Activated CD8-positive, alpha-beta memory T cell treated with anti-CD3 and anti-CD28 coated beads, Interleukin-2, amount 10 ng/mL, durations not matched to agents 7 days and 5 days (primary cell): ENCODE measurements around the gene IER2. TPM values are rescaled to one million over a fixed set of nuclear protein-coding genes. Genes with fewer than 3 reads are reported as not detected.
"Not testable (repeated sequence)": the region's sequence is repeated elsewhere in the genome, so short reads cannot be mapped to it uniquely, and the experiment has no call there.

ENCODE experiments used
- ATAC-seq: fragments of 150-1000 bp; cut with Tn5 transposase; one replicate; pipeline ENCODE4 v1.10.0; 2021; ENCODE audit warnings: moderate library complexity
- CTCF ChIA-PET: fragments of 350-600 bp; sonication (Branson Sonifier 250); formaldehyde crosslinking; loops from one replicate; lab custom pipeline; 2021; ENCODE audit warnings: antibody characterized with exemption; lab: Charles Lee
- DNase-seq: peaks from one replicate; pipeline ENCODE4 v3.0.0-alpha.2; 2020
- H3K27ac Mint-ChIP-seq: one replicate; pipeline ENCODE4 v1.8.0; 2021; ENCODE audit warnings: mild to moderate bottlenecking, mixed read lengths
- H3K27me3 Mint-ChIP-seq: one replicate; pipeline ENCODE4 v1.8.0; 2021; ENCODE audit warnings: mixed read lengths
- H3K36me3 Mint-ChIP-seq: one replicate; pipeline ENCODE4 v1.8.0; 2021; ENCODE audit warnings: mild to moderate bottlenecking, mixed read lengths
- H3K4me1 Mint-ChIP-seq: one replicate; pipeline ENCODE4 v1.8.0; 2021; ENCODE audit warnings: mixed read lengths
- H3K4me3 Mint-ChIP-seq: one replicate; pipeline ENCODE4 v1.8.0; 2021; ENCODE audit warnings: mild to moderate bottlenecking, moderate library complexity, mixed read lengths
- H3K9me3 Mint-ChIP-seq: one replicate; pipeline ENCODE4 v1.8.0; 2022; ENCODE audit warnings: low read depth, mixed read lengths
- total RNA-seq, 2 experiments: library from RNA; stranded (reverse); gene quantifications; one replicate each; pipeline ENCODE4 v1.2.3, GENCODE V29; 2021

The IER2 gene
- total RNA-seq, 2 experiments from 2014 or later, result 148 to 209 TPM

GRCh38 chr19:13137290-13137794 is 12.9 kb upstream of the IER2 start:
- peaks cover 20% of the 10 kb centered on the region for H3K36me3 Mint-ChIP-seq

GRCh38 chr19:13138171-13138915 is 11.9 kb upstream of the IER2 start:
- DNase-seq (no peak), ATAC-seq (no peak)
- H3K9me3 Mint-ChIP-seq, result no peaks in the 10 kb centered on the region
- H3K27ac Mint-ChIP-seq, result no peak overlapping the region
- CTCF ChIA-PET, result no interaction called here
- H3K27me3 Mint-ChIP-seq, result no peaks in the 10 kb centered on the region
- H3K4me1 Mint-ChIP-seq, result peaks cover 7% of the 10 kb centered on the region
- no peak overlapping the region for H3K4me3 Mint-ChIP-seq
- peaks cover 20% of the 10 kb centered on the region for H3K36me3 Mint-ChIP-seq

More at GRCh38 chr19:13137290-13137794, 12.9 kb upstream of the IER2 start:
- CTCF ChIA-PET, result interaction anchor here (1.4 kb wide), 1 partner anchor 172 kb away, joined by 3 read pairs; no protein-coding TSS in a partner anchor
- peaks cover 17% of the 10 kb centered on the region for H3K4me1 Mint-ChIP-seq
- no peak overlapping the region for H3K4me3 Mint-ChIP-seq
- no peak for ATAC-seq
- H3K27ac Mint-ChIP-seq, result no peak overlapping the region
- H3K9me3 Mint-ChIP-seq, result no peaks in the 10 kb centered on the region
- no peak for DNase-seq
- H3K27me3 Mint-ChIP-seq, result no peaks in the 10 kb centered on the region

DNA sequence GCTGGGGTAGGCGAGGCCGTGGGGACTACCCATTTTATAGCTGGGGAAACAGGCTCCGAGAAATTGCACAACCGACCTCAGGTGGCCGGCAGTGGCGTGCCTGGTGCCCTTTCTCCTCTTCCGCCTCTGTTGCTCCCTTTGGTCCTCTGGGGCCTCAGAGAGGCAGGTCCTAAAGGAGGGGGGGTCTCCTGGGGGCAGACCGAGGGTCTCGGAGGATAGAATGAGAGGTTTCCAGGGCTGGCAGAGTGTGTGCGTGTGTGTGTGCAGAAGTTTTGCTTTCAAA is 11.4 kb upstream of the IER2 start:
- CTCF ChIA-PET, result no interaction called here
- H3K27me3 Mint-ChIP-seq, result no peaks in the 10 kb centered on the region
- no peak overlapping the region for H3K4me3 Mint-ChIP-seq
- H3K9me3 Mint-ChIP-seq, result no peaks in the 10 kb centered on the region
- H3K4me1 Mint-ChIP-seq, result peaks cover 2% of the 10 kb centered on the region
- H3K36me3 Mint-ChIP-seq, result peaks cover 20% of the 10 kb centered on the region
- DNase-seq (no peak), ATAC-seq (no peak)
- no peak overlapping the region for H3K27ac Mint-ChIP-seq

DNA sequence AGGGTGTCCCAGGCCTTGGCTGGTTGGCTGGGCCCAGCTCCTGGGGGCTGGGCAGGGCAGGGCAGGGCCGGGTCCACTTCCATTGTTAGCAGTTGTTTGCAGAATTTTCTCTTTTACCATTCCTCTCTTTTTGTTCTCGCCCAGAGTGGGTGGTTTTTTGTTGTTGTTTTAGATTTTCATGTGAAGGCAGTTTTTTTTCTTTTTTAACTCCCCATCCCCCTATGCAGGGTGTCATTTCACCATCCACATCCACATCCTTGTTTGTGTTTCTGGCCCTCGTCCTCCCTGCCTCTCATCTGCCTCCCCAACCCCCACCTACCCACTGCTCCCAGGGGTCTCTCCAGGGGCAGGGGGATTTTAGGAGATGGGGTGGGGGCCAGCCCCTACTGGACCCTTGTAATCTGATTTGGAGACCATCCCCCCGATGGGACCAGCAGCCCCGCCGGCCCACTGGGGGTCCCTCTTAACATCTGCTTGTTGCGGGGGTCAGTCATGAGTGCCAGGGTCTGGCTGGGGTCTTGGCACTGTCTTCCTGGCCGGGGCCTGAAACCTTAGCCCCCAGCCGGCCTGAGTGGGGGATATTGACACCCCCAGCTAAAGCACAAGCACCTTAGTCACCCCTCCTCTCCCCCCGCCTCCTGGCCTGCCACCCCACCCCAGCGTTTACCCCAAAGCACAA is 10.4 kb upstream of the IER2 start:
- DNase-seq, result no peak
- CTCF ChIA-PET, result no interaction called here
- Mint-ChIP-seq H3K4me3 (no peak overlapping the region), H3K4me1 (peaks cover 2% of the 10 kb centered on the region), H3K27me3 (no peaks in the 10 kb centered on the region), H3K27ac (no peak overlapping the region), H3K36me3 (peaks cover 20% of the 10 kb centered on the region), H3K9me3 (no peaks in the 10 kb centered on the region)
- peak; percentile 38 for ATAC-seq

DNA sequence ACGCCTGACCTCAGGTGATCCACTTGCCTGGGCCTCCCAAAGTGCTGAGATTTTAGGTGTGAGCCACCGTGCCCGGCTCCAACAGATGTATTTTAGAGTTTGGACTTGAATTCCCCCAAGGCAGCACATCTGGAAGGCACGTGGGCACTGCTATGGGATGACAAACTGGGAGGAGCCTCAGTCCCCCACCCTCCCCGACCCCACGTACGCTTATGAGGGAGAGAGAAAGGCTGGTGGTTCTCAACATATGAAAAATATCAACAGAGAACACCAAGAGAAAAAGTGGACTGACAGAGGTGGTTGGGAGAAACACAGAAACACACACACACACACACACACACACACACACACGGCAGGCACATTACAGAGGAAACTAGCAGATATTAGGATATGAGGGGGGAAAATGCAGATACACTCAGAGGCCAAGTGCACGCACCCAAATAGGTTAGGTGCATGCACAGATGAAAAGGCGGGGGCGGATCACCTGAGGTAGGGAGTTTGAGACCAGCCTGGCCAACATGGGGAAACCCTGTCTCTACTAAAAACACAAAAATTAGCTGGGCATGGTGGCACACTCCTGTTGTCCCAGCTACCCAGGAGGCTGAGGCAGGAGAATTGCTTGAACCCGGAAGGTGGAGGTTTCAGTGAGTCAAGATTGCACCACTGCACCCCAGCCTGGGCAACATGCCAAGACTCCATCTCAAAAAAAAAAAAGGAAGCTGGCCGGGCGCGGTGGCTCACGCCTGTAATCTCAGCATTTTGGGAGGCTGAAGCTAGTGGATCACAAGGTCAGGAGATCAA is 3.2 kb upstream of the IER2 start:
- CTCF ChIA-PET, result interaction anchor here (0.7 to 0.9 kb wide), 2 partner anchors 121 to 181 kb away, joined by 3 read pairs; no protein-coding TSS in a partner anchor
- no peak overlapping the region for H3K4me3 Mint-ChIP-seq
- H3K9me3 Mint-ChIP-seq, result no peaks in the 10 kb centered on the region
- ATAC-seq (no peak), DNase-seq (no peak)
- peaks cover 7% of the 10 kb centered on the region for H3K36me3 Mint-ChIP-seq
- H3K27me3 Mint-ChIP-seq, result no peaks in the 10 kb centered on the region
- peaks cover 18% of the 10 kb centered on the region for H3K4me1 Mint-ChIP-seq
- no peak overlapping the region for H3K27ac Mint-ChIP-seq

GRCh38 chr19:13149173-13149627 is 1.0 kb upstream of the IER2 start:
- H3K9me3 Mint-ChIP-seq, ATAC-seq, H3K27me3 Mint-ChIP-seq, DNase-seq: not testable (repeated sequence)
- H3K4me3 Mint-ChIP-seq, result peak overlapping the region; percentile 96
- peaks cover 16% of the 10 kb centered on the region for H3K4me1 Mint-ChIP-seq
- CTCF ChIA-PET, result interaction anchor here (0.5 to 2.6 kb wide), 11 partner anchors 9 to 184 kb away, joined by 3 to 12 read pairs (median 6); partner anchors contain the start of gene NACC1
- H3K36me3 Mint-ChIP-seq, result peaks cover 17% of the 10 kb centered on the region
- peak overlapping the region; percentile 91 for H3K27ac Mint-ChIP-seq

GRCh38 chr19:13149628-13150186 is 504 bp upstream of the IER2 start:
- H3K27ac Mint-ChIP-seq, result peak overlapping the region; percentile 91
- DNase-seq (peak; percentile 67), ATAC-seq (peak; percentile 2)
- H3K27me3 Mint-ChIP-seq, result no peaks in the 10 kb centered on the region
- H3K9me3 Mint-ChIP-seq, result no peaks in the 10 kb centered on the region
- H3K36me3 Mint-ChIP-seq, result peaks cover 23% of the 10 kb centered on the region
- peak overlapping the region; percentile 96 for H3K4me3 Mint-ChIP-seq
- CTCF ChIA-PET, result interaction anchor here (0.5 to 2.6 kb wide), 15 partner anchors 9 to 1185 kb away, joined by 3 to 12 read pairs (median 5); partner anchors contain the start of genes NACC1 and ZNF763
- peaks cover 16% of the 10 kb centered on the region for H3K4me1 Mint-ChIP-seq

GRCh38 chr19:13150931-13151604 is 857 bp downstream of the IER2 start:
- Mint-ChIP-seq H3K4me1 (peaks cover 21% of the 10 kb centered on the region), H3K4me3 (peak overlapping the region; percentile 96), H3K9me3 (no peaks in the 10 kb centered on the region), H3K36me3 (peaks cover 28% of the 10 kb centered on the region), H3K27ac (peak overlapping the region; percentile 91), H3K27me3 (no peaks in the 10 kb centered on the region)
- DNase-seq, result peak; percentile 61
- CTCF ChIA-PET, result interaction anchor here (0.8 to 2.6 kb wide), 7 partner anchors 20 to 186 kb away, joined by 3 to 12 read pairs (median 7); partner anchors contain the start of gene NACC1
- ATAC-seq, result peak; percentile 1

GRCh38 chr19:13151605-13152355 is 1.6 kb downstream of the IER2 start:
- peaks cover 28% of the 10 kb centered on the region for H3K4me1 Mint-ChIP-seq
- DNase-seq (peak; percentile 98), ATAC-seq (peak; percentile 50)
- H3K27ac Mint-ChIP-seq, result peak overlapping the region; percentile 100
- no peaks in the 10 kb centered on the region for H3K9me3 Mint-ChIP-seq
- H3K4me3 Mint-ChIP-seq, result peak overlapping the region; percentile 96
- peaks cover 28% of the 10 kb centered on the region for H3K36me3 Mint-ChIP-seq
- H3K27me3 Mint-ChIP-seq, result no peaks in the 10 kb centered on the region
- CTCF ChIA-PET, result interaction anchor here (0.6 to 2.0 kb wide), 14 partner anchors 12 to 357 kb away, joined by 3 to 26 read pairs (median 4); partner anchors contain the start of gene NACC1

- ATAC-seq (peak; percentile 2), DNase-seq (no peak)
- Mint-ChIP-seq H3K27ac (peak overlapping the region; percentile 100), H3K4me1 (peaks cover 32% of the 10 kb centered on the region), H3K4me3 (peak overlapping the region; percentile 96), H3K36me3 (peaks cover 26% of the 10 kb centered on the region), H3K9me3 (no peaks in the 10 kb centered on the region), H3K27me3 (no peaks in the 10 kb centered on the region)
- CTCF ChIA-PET, result interaction anchor here (0.7 to 2.0 kb wide), 14 partner anchors 11 to 358 kb away, joined by 3 to 26 read pairs (median 4); partner anchors contain the start of gene NACC1
Measured at GRCh38 chr19:13152356-13152973, 2.3 kb downstream of the IER2 start.

- no peaks in the 10 kb centered on the region for H3K27me3 Mint-ChIP-seq
- peak; percentile 31 for ATAC-seq
- CTCF ChIA-PET, result interaction anchor here (0.7 to 2.0 kb wide), 12 partner anchors 11 to 358 kb away, joined by 3 to 26 read pairs (median 5); partner anchors contain the start of gene NACC1
- peak overlapping the region; percentile 100 for H3K27ac Mint-ChIP-seq
- DNase-seq, result peak; percentile 97
- H3K4me1 Mint-ChIP-seq, result peaks cover 37% of the 10 kb centered on the region
- H3K9me3 Mint-ChIP-seq, result no peaks in the 10 kb centered on the region
- peaks cover 26% of the 10 kb centered on the region for H3K36me3 Mint-ChIP-seq
- H3K4me3 Mint-ChIP-seq, result peak overlapping the region; percentile 96
Measured at GRCh38 chr19:13152974-13153568, 2.9 kb downstream of the IER2 start.
